AG09309 (cell line): Measurements from ENCODE around the gene DGKZ.

ENCODE experiments used
- DNase-seq: peaks from one replicate; pipeline ENCODE4 v3.0.0-alpha.2; 2010; ENCODE audit warnings: low read depth
- H3K4me3 ChIP-seq: 2 replicates; pipeline ENCODE4 v1.5.1; 2011; ENCODE audit warnings: mild to moderate bottlenecking, low read depth, low read length, moderate library complexity; ENCODE audit not compliant: control insufficient read depth
- CTCF ChIP-seq: IDR thresholded peaks from 2 replicates; pipeline ENCODE4 v1.5.1; 2011; ENCODE audit warnings: mild to moderate bottlenecking, low read depth, low read length, inconsistent platforms; ENCODE audit not compliant: insufficient read depth, control insufficient read depth; ENCODE audit errors: missing control alignments

DGKZ gene

GRCh38 chr11:46351606-46352005, 4.3 kb downstream of the DGKZ start:
- no peak overlapping the region for H3K4me3 ChIP-seq
- no peak for DNase-seq
- TF ChIP-seq CTCF, result no peak

- H3K4me3 ChIP-seq, result no peak overlapping the region
- no peak for DNase-seq
- TF ChIP-seq CTCF, result peak; percentile 76
Observed at GRCh38 chr11:46352063-46352841, 5.0 kb downstream of the DGKZ start.

GRCh38 chr11:46353698-46354097, 6.4 kb downstream of the DGKZ start:
- no peak overlapping the region for H3K4me3 ChIP-seq
- no peak for TF ChIP-seq CTCF
- DNase-seq, result no peak

- no peak for DNase-seq
- H3K4me3 ChIP-seq, result no peak overlapping the region
- no peak for TF ChIP-seq CTCF
Observed at GRCh38 chr11:46356924-46357482, 9.7 kb downstream of the DGKZ start.

GRCh38 chr11:46357483-46357936, 10.2 kb downstream of the DGKZ start:
- TF ChIP-seq CTCF, result no peak
- no peak for DNase-seq

GRCh38 chr11:46359953-46360352, 12.7 kb downstream of the DGKZ start:
- no peak for DNase-seq
- no peak for TF ChIP-seq CTCF
- no peak overlapping the region for H3K4me3 ChIP-seq

More at GRCh38 chr11:46357483-46357936, 10.2 kb downstream of the DGKZ start:
- no peak overlapping the region for H3K4me3 ChIP-seq
